H9 (cell line): ENCODE measurements around the gene CNOT9. TPM values are rescaled to one million over a fixed set of nuclear protein-coding genes. Genes with fewer than 3 reads are reported as not detected.

Experiments used
- DNase-seq: peaks from one replicate; pipeline ENCODE4 v3.0.0-alpha.2; 2017
- H2AFZ ChIP-seq: one replicate; pipeline ENCODE4 v1.6.1; 2013; ENCODE audit warnings: mild to moderate bottlenecking, low read length, control low read depth, moderate library complexity
- H2AK5ac ChIP-seq: 2 replicates; pipeline ENCODE4 v1.6.1; 2013; ENCODE audit warnings: low read length, control low read depth, mixed read lengths; ENCODE audit not compliant: insufficient read length
- H2BK120ac ChIP-seq: one replicate; pipeline ENCODE4 v1.6.1; 2013; ENCODE audit warnings: low read depth, mild to moderate bottlenecking, low read length, control low read depth, inconsistent platforms; ENCODE audit not compliant: poor library complexity, severe bottlenecking
- H2BK12ac ChIP-seq: 2 replicates; pipeline ENCODE4 v1.6.1; 2013; ENCODE audit warnings: low read length, control low read depth, mixed read lengths, low read depth; ENCODE audit not compliant: insufficient read length
- H2BK15ac ChIP-seq: 2 replicates; pipeline ENCODE4 v1.6.1; 2013; ENCODE audit warnings: low read depth, low read length, control low read depth
- H2BK20ac ChIP-seq: one replicate; pipeline ENCODE4 v1.6.1; 2013; ENCODE audit warnings: low read depth, mild to moderate bottlenecking, low read length, control low read depth, inconsistent platforms; ENCODE audit not compliant: poor library complexity, severe bottlenecking
- H2BK5ac ChIP-seq: 2 replicates; pipeline ENCODE4 v1.6.1; 2013; ENCODE audit warnings: low read length, control low read depth, mixed read lengths; ENCODE audit not compliant: insufficient read length
- H3K14ac ChIP-seq: 2 replicates; pipeline ENCODE4 v1.6.1; 2013; ENCODE audit warnings: low read length, control low read depth; ENCODE audit not compliant: insufficient read depth
- H3K18ac ChIP-seq: 2 replicates; pipeline ENCODE4 v1.6.1; 2013; ENCODE audit warnings: low read depth, mild to moderate bottlenecking, mixed read lengths, low read length, control low read depth; ENCODE audit not compliant: insufficient read length
- H3K23ac ChIP-seq: 2 replicates; pipeline ENCODE4 v1.6.1; 2013; ENCODE audit warnings: low read length, control low read depth, mixed read lengths, low read depth; ENCODE audit not compliant: insufficient read length
- H3K23me2 ChIP-seq: 2 replicates; pipeline ENCODE4 v1.6.1; 2013; ENCODE audit warnings: low read depth, mild to moderate bottlenecking, mixed read lengths, low read length, control low read depth; ENCODE audit not compliant: insufficient read length, poor library complexity, severe bottlenecking
- H3K27ac ChIP-seq: 2 replicates; pipeline ENCODE4 v1.5.1; 2013; ENCODE audit warnings: low read length, control low read depth, mixed read lengths, low read depth; ENCODE audit not compliant: insufficient read length
- H3K27me3 ChIP-seq: 2 replicates; pipeline ENCODE4 v1.6.1; 2013; ENCODE audit warnings: low read length, control low read depth, inconsistent platforms; ENCODE audit not compliant: insufficient read depth
- H3K4ac ChIP-seq: 2 replicates; pipeline ENCODE4 v1.6.1; 2013; ENCODE audit warnings: low read depth, mild to moderate bottlenecking, control low read depth, inconsistent platforms, low read length, moderate library complexity
- H3K4me1 ChIP-seq: 2 replicates; pipeline ENCODE4 v1.6.1; 2013; ENCODE audit warnings: low read length, control low read depth, inconsistent platforms; ENCODE audit not compliant: insufficient read depth
- H3K4me2 ChIP-seq: 2 replicates; pipeline ENCODE4 v1.6.1; 2013; ENCODE audit warnings: low read length, control low read depth, mixed read lengths; ENCODE audit not compliant: insufficient read length, insufficient read depth
- H3K56ac ChIP-seq: 2 replicates; pipeline ENCODE4 v1.6.1; 2013; ENCODE audit warnings: low read depth, mild to moderate bottlenecking, mixed read lengths, low read length, control low read depth; ENCODE audit not compliant: insufficient read length
- H3K79me1 ChIP-seq: 2 replicates; pipeline ENCODE4 v1.6.1; 2013; ENCODE audit warnings: low read depth, mild to moderate bottlenecking, moderate library complexity, low read length, control low read depth, inconsistent platforms; ENCODE audit not compliant: insufficient read depth, poor library complexity, severe bottlenecking
- H3K79me2 ChIP-seq: 2 replicates; pipeline ENCODE4 v1.6.1; 2013; ENCODE audit warnings: low read length, control low read depth, inconsistent platforms; ENCODE audit not compliant: insufficient read depth
- H3K9ac ChIP-seq: 2 replicates; pipeline ENCODE4 v1.6.1; 2013; ENCODE audit warnings: low read length, control low read depth, mixed read lengths; ENCODE audit not compliant: insufficient read length; ENCODE audit errors: extremely low read depth
- H3K9me3 ChIP-seq: one replicate; pipeline ENCODE4 v1.6.1; 2013; ENCODE audit warnings: low read depth, low read length, inconsistent platforms; ENCODE audit not compliant: control insufficient read depth
- H3T11ph ChIP-seq: one replicate; pipeline ENCODE4 v1.6.1; 2013; ENCODE audit warnings: mild to moderate bottlenecking, low read length, control low read depth, inconsistent platforms
- H4K20me1 ChIP-seq: one replicate; pipeline ENCODE4 v1.6.1; 2013; ENCODE audit not compliant: control insufficient read depth, insufficient read length, insufficient read depth
- H4K5ac ChIP-seq: 2 replicates; pipeline ENCODE4 v1.6.1; 2013; ENCODE audit warnings: low read depth, mild to moderate bottlenecking, mixed read lengths, low read length, control low read depth; ENCODE audit not compliant: insufficient read length
- H4K8ac ChIP-seq: replicated peaks from 2 replicates; pipeline ENCODE4 v1.6.1; 2013; ENCODE audit warnings: low read length, control low read depth, mixed read lengths, low read depth; ENCODE audit not compliant: insufficient read length
- H4K91ac ChIP-seq: 2 replicates; pipeline ENCODE4 v1.6.1; 2013; ENCODE audit warnings: low read depth, mild to moderate bottlenecking, moderate library complexity, mixed read lengths, low read length, control low read depth; ENCODE audit not compliant: insufficient read length
- H3K27ac Mint-ChIP-seq, 3 experiments: 2 replicates in 2 of 3; 3 replicates in 1 of 3; pipeline ENCODE4 v1.8.0; 2020 to 2021; ENCODE audit warnings: mixed read lengths in 3 of 3, mild to moderate bottlenecking in 1 of 3, moderate library complexity in 1 of 3
- H3K27me3 Mint-ChIP-seq: 2 replicates; pipeline ENCODE4 v1.8.0; 2021; ENCODE audit warnings: low read depth, mild to moderate bottlenecking, moderate library complexity, mixed read lengths
- H3K36me3 Mint-ChIP-seq, 3 experiments: 2 replicates in 2 of 3; 3 replicates in 1 of 3; pipeline ENCODE4 v1.8.0; 2020 to 2021; ENCODE audit warnings: low read depth in 3 of 3, mixed read lengths in 3 of 3; ENCODE audit not compliant: insufficient read depth in 1 of 3
- H3K4me1 Mint-ChIP-seq, 2 experiments: 2 replicates each; pipeline ENCODE4 v1.8.0; 2020; ENCODE audit warnings: mixed read lengths in 2 of 2
- H3K4me3 Mint-ChIP-seq, 2 experiments: 2 replicates in 1 of 2; 3 replicates in 1 of 2; pipeline ENCODE4 v1.8.0; 2020 to 2021; ENCODE audit warnings: mild to moderate bottlenecking in 2 of 2, mixed read lengths in 2 of 2, moderate library complexity in 1 of 2
- H3K9me3 Mint-ChIP-seq, 2 experiments: 2 replicates in 1 of 2; 3 replicates in 1 of 2; pipeline ENCODE4 v1.8.0; 2020; ENCODE audit warnings: mild to moderate bottlenecking in 2 of 2, mixed read lengths in 2 of 2, moderate library complexity in 1 of 2
- WGBS: extraction: QIAGEN DNeasy Blood & Tissue Kit; methylation state at CpG from one replicate; pipeline ENCODE4 v1.1.7; 2013; ENCODE audit warnings: missing lambda C conversion rate, low lambda C conversion rate, mixed read lengths; ENCODE audit not compliant: insufficient read length; ENCODE audit errors: extremely low coverage; 5-methylcytosine and 5-hydroxymethylcytosine counted together
- total RNA-seq: library from RNA; stranded (reverse); gene quantifications from 2 replicates; pipeline ENCODE4 v1.2.1, GENCODE V29; 2021
- TF ChIP-seq, protein P1 (sequence below): fragments of 200-600 bp; sonication (generic); conservative IDR thresholded peaks from 3 replicates; pipeline ENCODE4 v1.8.0; 2021; ENCODE audit warnings: antibody characterized with exemption, mild to moderate bottlenecking

CNOT9 gene
- total RNA-seq, 1 experiment from 2014 or later = 91.2 TPM

DNA sequence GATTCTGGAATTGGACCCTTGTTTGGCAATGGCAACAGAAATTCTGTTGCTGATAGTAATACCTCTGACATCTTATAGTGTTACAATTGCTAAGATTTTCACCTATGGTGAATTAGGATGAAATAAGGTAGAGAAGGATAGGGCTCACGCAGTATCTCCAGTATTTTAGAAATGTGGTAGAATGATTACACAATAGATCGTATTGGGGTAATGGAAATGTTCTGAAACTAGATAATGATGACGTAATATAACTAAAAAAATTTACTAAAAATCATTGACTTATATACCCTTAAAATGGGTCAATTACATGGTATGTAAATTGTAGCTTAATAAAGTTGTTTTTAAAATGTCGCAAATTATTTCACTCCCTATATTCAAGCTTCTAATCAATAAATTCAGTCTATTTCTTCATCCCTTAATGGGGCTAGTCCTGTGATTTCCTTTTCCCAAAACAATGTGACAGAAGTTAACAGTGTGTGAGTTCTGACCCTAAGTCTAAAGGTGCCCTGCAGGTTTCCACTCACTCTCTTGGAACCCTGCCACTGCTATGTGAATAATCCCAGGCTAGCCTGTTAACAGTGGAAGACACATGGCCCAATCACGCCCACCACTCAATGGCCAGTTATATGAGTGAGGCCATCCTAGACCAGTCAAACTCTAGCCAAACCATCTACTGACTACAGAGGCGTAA, 31.7 kb upstream of the CNOT9 start:
- H3K4ac ChIP-seq = no peak overlapping the region
- H3K56ac ChIP-seq = no peak overlapping the region
- no peak overlapping the region for H3K4me2 ChIP-seq
- H3K18ac ChIP-seq = no peak overlapping the region
- TF ChIP-seq, protein P1, sequence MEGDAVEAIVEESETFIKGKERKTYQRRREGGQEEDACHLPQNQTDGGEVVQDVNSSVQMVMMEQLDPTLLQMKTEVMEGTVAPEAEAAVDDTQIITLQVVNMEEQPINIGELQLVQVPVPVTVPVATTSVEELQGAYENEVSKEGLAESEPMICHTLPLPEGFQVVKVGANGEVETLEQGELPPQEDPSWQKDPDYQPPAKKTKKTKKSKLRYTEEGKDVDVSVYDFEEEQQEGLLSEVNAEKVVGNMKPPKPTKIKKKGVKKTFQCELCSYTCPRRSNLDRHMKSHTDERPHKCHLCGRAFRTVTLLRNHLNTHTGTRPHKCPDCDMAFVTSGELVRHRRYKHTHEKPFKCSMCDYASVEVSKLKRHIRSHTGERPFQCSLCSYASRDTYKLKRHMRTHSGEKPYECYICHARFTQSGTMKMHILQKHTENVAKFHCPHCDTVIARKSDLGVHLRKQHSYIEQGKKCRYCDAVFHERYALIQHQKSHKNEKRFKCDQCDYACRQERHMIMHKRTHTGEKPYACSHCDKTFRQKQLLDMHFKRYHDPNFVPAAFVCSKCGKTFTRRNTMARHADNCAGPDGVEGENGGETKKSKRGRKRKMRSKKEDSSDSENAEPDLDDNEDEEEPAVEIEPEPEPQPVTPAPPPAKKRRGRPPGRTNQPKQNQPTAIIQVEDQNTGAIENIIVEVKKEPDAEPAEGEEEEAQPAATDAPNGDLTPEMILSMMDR = no peak
- H4K20me1 ChIP-seq = no peaks in the 10 kb centered on the region
- no peak overlapping the region for H2AFZ ChIP-seq
- no peaks in the 10 kb centered on the region for H3K4me1 ChIP-seq
- H3K27me3 Mint-ChIP-seq = no peaks in the 10 kb centered on the region
- H3K79me1 ChIP-seq = no peaks in the 10 kb centered on the region
- no peaks in the 10 kb centered on the region for H3K4me1 Mint-ChIP-seq
- no peak overlapping the region for H2BK15ac ChIP-seq
- no peak overlapping the region for H3K14ac ChIP-seq
- H3K23me2 ChIP-seq = no peaks in the 10 kb centered on the region
- H3K36me3 Mint-ChIP-seq = peaks cover 5 to 73% (median 53%) of the 10 kb centered on the region in 3 experiments; a peak in 6 of 7 replicates
- H3K79me2 ChIP-seq = no peaks in the 10 kb centered on the region
- no peaks in the 10 kb centered on the region for H3K9me3 Mint-ChIP-seq
- no peak overlapping the region for H2BK5ac ChIP-seq
- H3K9ac ChIP-seq = no peak overlapping the region
- H2BK20ac ChIP-seq = no peak overlapping the region
- no peaks in the 10 kb centered on the region for H3K27me3 ChIP-seq
- H2BK12ac ChIP-seq = no peak overlapping the region
- H3K23ac ChIP-seq = no peak overlapping the region
- no peak overlapping the region for H3T11ph ChIP-seq
- no CpG with 5 or more reads among the region's 6 CpGs for WGBS
- no peak overlapping the region for H3K27ac ChIP-seq
- H3K4me3 Mint-ChIP-seq = no peak overlapping the region
- no peak overlapping the region for H4K5ac ChIP-seq
- no peaks in the 10 kb centered on the region for H3K9me3 ChIP-seq
- no peak overlapping the region for H4K8ac ChIP-seq
- 0 out of 7 replicates have a peak overlapping the region, but pooled peaks of 1 of the 3 experiments have one; percentile 58 for H3K27ac Mint-ChIP-seq
- H4K91ac ChIP-seq = no peak overlapping the region
- no peak overlapping the region for H2AK5ac ChIP-seq
- H2BK120ac ChIP-seq = no peak overlapping the region
- DNase-seq = no peak
